Calu3 (cell line): Measurements from ENCODE around the gene TEF. TPM values are rescaled to one million over a fixed set of nuclear protein-coding genes. Genes with fewer than 3 reads are reported as not detected.

Source experiments
- BruUV-seq: library from RNA; stranded (reverse); fragments of 400-500 nt; replicated peaks from 2 replicates; lab custom pipeline; 2021; lab: Mats Ljungman, UMichigan
- CTCF ChIA-PET: fragments of 300-600 bp; sonication (Branson Sonifier 250); formaldehyde crosslinking; loops from one replicate; lab custom pipeline; 2022; ENCODE audit warnings: antibody characterized with exemption; lab: Charles Lee
- DNase-seq: peaks from one replicate; pipeline ENCODE4 v3.0.0; 2022
- H3K27ac Mint-ChIP-seq: one replicate; pipeline ENCODE4 v1.8.0; 2022; ENCODE audit warnings: mixed read lengths; ENCODE audit not compliant: unreplicated experiment
- H3K27me3 Mint-ChIP-seq: one replicate; pipeline ENCODE4 v1.8.0; 2022; ENCODE audit warnings: mixed read lengths; ENCODE audit not compliant: unreplicated experiment
- H3K36me3 Mint-ChIP-seq: one replicate; pipeline ENCODE4 v1.8.0; 2022; ENCODE audit warnings: mild to moderate bottlenecking, moderate library complexity, mixed read lengths; ENCODE audit not compliant: insufficient read depth, unreplicated experiment
- H3K4me1 Mint-ChIP-seq: one replicate; pipeline ENCODE4 v1.8.0; 2022; ENCODE audit warnings: mild to moderate bottlenecking, low read depth, mixed read lengths; ENCODE audit not compliant: unreplicated experiment
- H3K4me3 Mint-ChIP-seq: one replicate; pipeline ENCODE4 v1.8.0; 2022; ENCODE audit warnings: mild to moderate bottlenecking, low read depth, moderate library complexity, mixed read lengths; ENCODE audit not compliant: unreplicated experiment
- H3K9me3 Mint-ChIP-seq: one replicate; pipeline ENCODE4 v1.8.0; 2022; ENCODE audit warnings: low read depth, mixed read lengths; ENCODE audit not compliant: unreplicated experiment
- intact Hi-C: fragments of 100-400 bp; cut with micrococcal nuclease; formaldehyde crosslinking; loops from one replicate; pipeline ENCODE4 v1.10.0; 2022; ENCODE audit not compliant: unreplicated experiment
- total RNA-seq: library from RNA; stranded (reverse); gene quantifications from 2 replicates; pipeline ENCODE4 v1.2.3, GENCODE V29; 2022
- TF ChIP-seq, protein P1 (sequence below): fragments of 200-600 bp; IDR thresholded peaks from one replicate; pipeline ENCODE4 v1.8.0; 2022; ENCODE audit warnings: antibody characterized with exemption; ENCODE audit not compliant: unreplicated experiment

Gene TEF
- total RNA-seq, 1 experiment from 2014 or later = 6.3 TPM

- no peak overlapping the region for H3K4me3 Mint-ChIP-seq
- intact Hi-C loops = no loop called here
- peaks cover 26% of the 10 kb centered on the region for H3K36me3 Mint-ChIP-seq
- BruUV-seq = no TSS peak
- CTCF ChIA-PET = no interaction called here
- H3K4me1 Mint-ChIP-seq = peaks cover 8% of the 10 kb centered on the region
- H3K27ac Mint-ChIP-seq = no peak overlapping the region
- no peaks in the 10 kb centered on the region for H3K27me3 Mint-ChIP-seq
- no peaks in the 10 kb centered on the region for H3K9me3 Mint-ChIP-seq
- TF ChIP-seq, protein P1, sequence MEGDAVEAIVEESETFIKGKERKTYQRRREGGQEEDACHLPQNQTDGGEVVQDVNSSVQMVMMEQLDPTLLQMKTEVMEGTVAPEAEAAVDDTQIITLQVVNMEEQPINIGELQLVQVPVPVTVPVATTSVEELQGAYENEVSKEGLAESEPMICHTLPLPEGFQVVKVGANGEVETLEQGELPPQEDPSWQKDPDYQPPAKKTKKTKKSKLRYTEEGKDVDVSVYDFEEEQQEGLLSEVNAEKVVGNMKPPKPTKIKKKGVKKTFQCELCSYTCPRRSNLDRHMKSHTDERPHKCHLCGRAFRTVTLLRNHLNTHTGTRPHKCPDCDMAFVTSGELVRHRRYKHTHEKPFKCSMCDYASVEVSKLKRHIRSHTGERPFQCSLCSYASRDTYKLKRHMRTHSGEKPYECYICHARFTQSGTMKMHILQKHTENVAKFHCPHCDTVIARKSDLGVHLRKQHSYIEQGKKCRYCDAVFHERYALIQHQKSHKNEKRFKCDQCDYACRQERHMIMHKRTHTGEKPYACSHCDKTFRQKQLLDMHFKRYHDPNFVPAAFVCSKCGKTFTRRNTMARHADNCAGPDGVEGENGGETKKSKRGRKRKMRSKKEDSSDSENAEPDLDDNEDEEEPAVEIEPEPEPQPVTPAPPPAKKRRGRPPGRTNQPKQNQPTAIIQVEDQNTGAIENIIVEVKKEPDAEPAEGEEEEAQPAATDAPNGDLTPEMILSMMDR = no peak
- DNase-seq = no peak
Observed at GRCh38 chr22:41384128-41384527, 2.4 kb downstream of the TEF start.

- H3K4me3 Mint-ChIP-seq = no peak overlapping the region
- CTCF ChIA-PET = no interaction called here
- no peaks in the 10 kb centered on the region for H3K9me3 Mint-ChIP-seq
- H3K27me3 Mint-ChIP-seq = no peaks in the 10 kb centered on the region
- no peak for DNase-seq
- no peaks in the 10 kb centered on the region for H3K4me1 Mint-ChIP-seq
- peaks cover 3% of the 10 kb centered on the region for H3K36me3 Mint-ChIP-seq
- TF ChIP-seq, protein P1 = no peak
- H3K27ac Mint-ChIP-seq = no peak overlapping the region
- intact Hi-C loops = no loop called here
- BruUV-seq = no TSS peak
Observed at GRCh38 chr22:41387341-41387740, 5.6 kb downstream of the TEF start.

DNA sequence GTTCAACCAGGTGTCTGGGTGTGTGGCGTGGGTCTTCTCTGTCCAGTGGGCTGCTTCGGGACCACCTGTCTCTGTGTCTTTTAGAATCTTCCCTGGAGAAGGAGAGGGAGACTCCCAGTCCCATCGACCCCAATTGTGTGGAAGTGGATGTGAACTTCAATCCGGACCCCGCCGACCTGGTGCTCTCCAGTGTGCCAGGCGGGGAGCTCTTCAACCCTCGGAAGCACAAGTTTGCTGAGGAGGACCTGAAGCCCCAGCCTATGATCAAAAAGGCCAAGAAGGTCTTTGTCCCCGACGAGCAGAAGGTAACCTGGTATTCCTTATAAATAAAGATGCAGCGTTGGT lies 12.2 kb downstream of the TEF start:
- no TSS peak for BruUV-seq
- no peak overlapping the region for H3K27ac Mint-ChIP-seq
- no peak overlapping the region for H3K4me3 Mint-ChIP-seq
- CTCF ChIA-PET = no interaction called here
- H3K27me3 Mint-ChIP-seq = no peaks in the 10 kb centered on the region
- no peaks in the 10 kb centered on the region for H3K9me3 Mint-ChIP-seq
- TF ChIP-seq, protein P1 = no peak
- H3K36me3 Mint-ChIP-seq = no peaks in the 10 kb centered on the region
- no peaks in the 10 kb centered on the region for H3K4me1 Mint-ChIP-seq
- intact Hi-C loops = no loop called here
- DNase-seq = no peak

DNA sequence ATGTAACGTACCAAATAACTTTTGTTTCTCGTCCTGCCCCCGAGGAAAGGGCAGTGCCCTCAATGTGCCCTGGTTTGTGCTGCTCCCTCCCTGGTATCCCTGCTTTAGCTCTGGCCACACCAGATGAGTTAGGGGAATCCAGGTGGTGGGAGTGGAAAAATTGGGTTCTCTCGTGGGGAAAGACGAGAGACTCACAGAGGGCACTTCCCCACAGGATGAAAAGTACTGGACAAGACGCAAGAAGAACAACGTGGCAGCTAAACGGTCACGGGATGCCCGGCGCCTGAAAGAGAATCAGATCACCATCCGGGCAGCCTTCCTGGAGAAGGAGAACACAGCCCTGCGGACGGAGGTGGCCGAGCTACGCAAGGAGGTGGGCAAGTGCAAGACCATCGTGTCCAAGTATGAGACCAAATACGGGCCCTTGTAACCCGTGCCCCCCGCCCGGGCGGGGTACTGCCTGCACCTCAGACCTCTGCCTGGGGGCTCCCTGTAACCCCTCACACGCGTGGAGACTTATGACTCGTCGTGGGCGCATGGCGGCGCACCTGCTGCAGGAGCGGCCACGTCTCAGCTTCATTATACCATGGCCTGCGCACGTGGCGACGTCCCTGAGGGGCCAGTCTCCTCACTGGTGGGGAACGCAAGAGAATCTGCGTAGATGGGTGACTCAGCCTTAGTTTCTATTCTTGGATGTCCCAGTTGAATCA lies 13.9 kb downstream of the TEF start:
- H3K27ac Mint-ChIP-seq = no peak overlapping the region

More for the DNA sequence above, 13.9 kb downstream of the TEF start:
- Mint-ChIP-seq H3K9me3 (no peaks in the 10 kb centered on the region), H3K27me3 (no peaks in the 10 kb centered on the region), H3K4me1 (no peaks in the 10 kb centered on the region), H3K36me3 (no peaks in the 10 kb centered on the region), H3K4me3 (no peak overlapping the region)
- no peak for DNase-seq
- no TSS peak for BruUV-seq
- TF ChIP-seq, protein P1 = no peak
- CTCF ChIA-PET = no interaction called here
- intact Hi-C loops = no loop called here
